Upper lobe of right lung (tissue), 1 donor: ENCODE measurements around the gene TXNDC15. TPM values are rescaled to one million over a fixed set of nuclear protein-coding genes. Genes with fewer than 3 reads are reported as not detected.
"Not testable (repeated sequence)": the region's sequence is repeated elsewhere in the genome, so short reads cannot be mapped to it uniquely, and the experiment has no call there.

Experiments
- ATAC-seq: fragments of 200-7000 bp; cut with Tn5 transposase; one replicate; pipeline ENCODE4 v1.9.1; 2020; ENCODE audit warnings: mild to moderate bottlenecking, moderate library complexity
- DNase-seq: peaks from one replicate; pipeline ENCODE4 v3.0.0-alpha.2; 2020
- H3K27ac ChIP-seq: fragments of 200-600 bp; one replicate; pipeline ENCODE4 v1.8.0; 2022
- H3K27me3 ChIP-seq: fragments of 200-600 bp; one replicate; pipeline ENCODE4 v1.8.0; 2022; ENCODE audit warnings: mild to moderate bottlenecking
- H3K36me3 ChIP-seq: fragments of 200-600 bp; one replicate; pipeline ENCODE4 v1.8.0; 2022
- H3K4me1 ChIP-seq: fragments of 200-600 bp; one replicate; pipeline ENCODE4 v1.8.0; 2022
- H3K4me3 ChIP-seq: fragments of 200-600 bp; one replicate; pipeline ENCODE4 v1.8.0; 2022; ENCODE audit warnings: mild to moderate bottlenecking
- H3K9me3 ChIP-seq: fragments of 200-600 bp; one replicate; pipeline ENCODE4 v1.8.0; 2022
- intact Hi-C: fragments of 100-400 bp; cut with DNase I; formaldehyde crosslinking; loops from one replicate; pipeline ENCODE4 v1.11.0; 2022
- total RNA-seq: library from RNA; stranded (reverse); fragmentation: NEBNext Ultra II Directional; extraction: Animal tissue kit (Norgen Biotek cat#: 25700); gene quantifications from one replicate; pipeline ENCODE4 v1.2.1, GENCODE V29; 2021
- TF ChIP-seq, protein P1 (sequence below): fragments of 200-600 bp; IDR thresholded peaks from one replicate; pipeline ENCODE4 v1.8.0; 2022; ENCODE audit warnings: antibody characterized with exemption
- donor health status: DM: no; HTN: yes; CAD: no; lungs with severe emphysema.

TXNDC15 gene
- total RNA-seq, 1 donor from 2014 or later: 60.6 TPM

DNA sequence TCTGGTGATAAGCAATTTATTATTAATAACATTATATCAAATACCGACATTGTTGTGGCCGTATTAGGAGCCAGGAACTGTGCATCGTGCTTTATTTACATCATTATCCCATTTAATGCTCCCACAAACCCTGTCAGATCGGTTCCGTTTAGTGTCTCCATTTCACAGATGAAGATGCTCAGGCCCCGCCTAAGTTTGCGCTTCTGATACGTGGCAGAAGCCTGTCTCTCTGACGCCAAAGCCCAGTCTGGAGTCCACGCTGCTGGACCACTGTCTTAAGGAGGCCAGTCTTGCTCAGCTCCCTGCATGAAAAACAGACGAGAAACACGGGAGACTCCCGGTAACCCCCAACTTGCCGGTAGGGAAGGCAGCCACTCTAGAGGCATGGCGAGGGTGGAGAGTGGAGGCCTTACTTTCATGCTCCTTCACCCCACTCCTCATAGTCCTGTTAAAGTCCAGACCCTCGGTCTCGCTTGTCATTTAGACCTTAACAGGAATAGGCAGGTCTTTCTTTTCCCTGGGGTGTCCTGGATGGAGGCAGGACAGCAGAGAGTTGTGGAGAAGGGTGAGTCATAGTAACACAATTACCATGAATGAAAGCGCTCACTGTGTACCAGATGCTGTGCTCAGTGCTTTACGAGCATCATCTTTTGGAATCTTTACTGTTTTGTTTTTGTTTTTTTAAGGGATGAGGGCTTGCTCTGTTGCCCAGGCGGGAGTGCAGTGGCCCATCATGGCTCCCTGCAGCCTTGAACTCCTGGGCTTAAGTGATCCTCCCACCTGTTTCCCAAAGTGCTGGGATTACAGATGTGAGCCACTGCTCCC, 872 bp downstream of the TXNDC15 start:
- ATAC-seq (peak; percentile 55), DNase-seq (peak; percentile 66)
- H3K36me3 ChIP-seq: no peaks in the 10 kb centered on the region
- H3K27ac ChIP-seq: peak overlapping the region; percentile 93
- H3K4me1 ChIP-seq: peaks cover 14% of the 10 kb centered on the region
- H3K27me3 ChIP-seq: no peaks in the 10 kb centered on the region
- intact Hi-C loops: no loop called here
- TF ChIP-seq, protein P1, sequence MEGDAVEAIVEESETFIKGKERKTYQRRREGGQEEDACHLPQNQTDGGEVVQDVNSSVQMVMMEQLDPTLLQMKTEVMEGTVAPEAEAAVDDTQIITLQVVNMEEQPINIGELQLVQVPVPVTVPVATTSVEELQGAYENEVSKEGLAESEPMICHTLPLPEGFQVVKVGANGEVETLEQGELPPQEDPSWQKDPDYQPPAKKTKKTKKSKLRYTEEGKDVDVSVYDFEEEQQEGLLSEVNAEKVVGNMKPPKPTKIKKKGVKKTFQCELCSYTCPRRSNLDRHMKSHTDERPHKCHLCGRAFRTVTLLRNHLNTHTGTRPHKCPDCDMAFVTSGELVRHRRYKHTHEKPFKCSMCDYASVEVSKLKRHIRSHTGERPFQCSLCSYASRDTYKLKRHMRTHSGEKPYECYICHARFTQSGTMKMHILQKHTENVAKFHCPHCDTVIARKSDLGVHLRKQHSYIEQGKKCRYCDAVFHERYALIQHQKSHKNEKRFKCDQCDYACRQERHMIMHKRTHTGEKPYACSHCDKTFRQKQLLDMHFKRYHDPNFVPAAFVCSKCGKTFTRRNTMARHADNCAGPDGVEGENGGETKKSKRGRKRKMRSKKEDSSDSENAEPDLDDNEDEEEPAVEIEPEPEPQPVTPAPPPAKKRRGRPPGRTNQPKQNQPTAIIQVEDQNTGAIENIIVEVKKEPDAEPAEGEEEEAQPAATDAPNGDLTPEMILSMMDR: no peak
- peak overlapping the region; percentile 93 for H3K4me3 ChIP-seq
- no peaks in the 10 kb centered on the region for H3K9me3 ChIP-seq

DNA sequence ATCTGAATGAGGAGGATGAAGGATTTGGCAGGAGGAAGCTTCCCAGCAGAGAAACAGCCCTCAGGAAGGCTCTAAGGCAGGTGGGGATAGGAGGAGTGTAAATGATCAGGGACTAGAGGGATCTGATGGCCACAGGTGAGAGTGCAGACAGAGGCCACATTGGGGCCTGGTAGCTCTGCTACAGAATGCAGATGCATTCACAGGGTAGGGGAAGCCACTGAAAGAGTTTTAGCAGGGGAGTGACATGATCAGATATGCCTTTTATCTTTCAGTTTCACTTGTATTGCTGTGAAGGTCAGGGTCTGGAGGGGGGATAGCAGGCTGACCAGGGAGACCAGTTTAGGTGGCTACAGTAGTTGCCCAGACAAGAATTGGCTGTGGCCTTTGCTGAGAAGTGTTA, 3.0 kb downstream of the TXNDC15 start:
- H3K27me3 ChIP-seq: no peaks in the 10 kb centered on the region
- H3K4me3 ChIP-seq: no peak overlapping the region
- no peaks in the 10 kb centered on the region for H3K36me3 ChIP-seq
- ATAC-seq (no peak), DNase-seq (no peak)
- TF ChIP-seq, protein P1: no peak
- intact Hi-C loops: no loop called here
- peaks cover 14% of the 10 kb centered on the region for H3K4me1 ChIP-seq
- H3K9me3 ChIP-seq: no peaks in the 10 kb centered on the region
- no peak overlapping the region for H3K27ac ChIP-seq

DNA sequence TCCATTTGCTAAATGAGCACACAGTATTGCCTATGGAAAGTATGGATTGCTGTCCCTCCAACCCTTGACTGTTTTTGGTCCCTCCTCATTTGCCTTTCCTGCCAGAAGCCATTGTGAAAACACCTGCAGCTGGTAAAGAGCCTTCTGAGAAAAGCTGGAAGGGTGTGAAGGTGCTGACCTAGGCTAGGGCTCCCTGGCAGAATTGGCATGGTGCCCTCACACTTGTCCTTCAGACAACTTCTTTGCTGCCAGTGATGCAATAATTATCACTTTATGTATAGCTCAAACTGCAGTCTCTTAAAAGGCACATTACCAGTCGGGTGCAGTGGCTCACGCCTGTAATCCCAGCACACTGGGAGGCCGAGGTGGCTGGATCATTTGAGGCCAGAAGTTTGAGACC, 4.2 kb downstream of the TXNDC15 start:
- DNase-seq (no peak), ATAC-seq (no peak)
- intact Hi-C loops: no loop called here
- H3K27me3 ChIP-seq: no peaks in the 10 kb centered on the region
- H3K4me1 ChIP-seq: peaks cover 14% of the 10 kb centered on the region
- H3K4me3 ChIP-seq: no peak overlapping the region
- no peaks in the 10 kb centered on the region for H3K36me3 ChIP-seq
- H3K9me3 ChIP-seq: no peaks in the 10 kb centered on the region
- TF ChIP-seq, protein P1: no peak
- H3K27ac ChIP-seq: no peak overlapping the region

- DNase-seq: no peak
- Histone ChIP-seq H3K27ac (no peak overlapping the region), H3K36me3 (no peaks in the 10 kb centered on the region), H3K9me3 (no peaks in the 10 kb centered on the region), H3K4me3 (no peak overlapping the region), H3K27me3 (no peaks in the 10 kb centered on the region), H3K4me1 (peaks cover 11% of the 10 kb centered on the region)
- no peak for ATAC-seq
- intact Hi-C loops: no loop called here
- TF ChIP-seq, protein P1: no peak
Measured at GRCh38 chr5:134879456-134879855, 5.3 kb downstream of the TXNDC15 start.

- H3K4me1 ChIP-seq, ATAC-seq, H3K27me3 ChIP-seq, H3K4me3 ChIP-seq, DNase-seq, H3K27ac ChIP-seq, H3K36me3 ChIP-seq, intact Hi-C loops, H3K9me3 ChIP-seq: not testable (repeated sequence)
Measured at GRCh38 chr5:134880937-134881336, 6.8 kb downstream of the TXNDC15 start.

- H3K36me3 ChIP-seq, H3K27ac ChIP-seq, H3K27me3 ChIP-seq, ATAC-seq, H3K4me3 ChIP-seq, DNase-seq, intact Hi-C loops, H3K4me1 ChIP-seq, H3K9me3 ChIP-seq: not testable (repeated sequence)
Measured at GRCh38 chr5:134881711-134882110, 7.5 kb downstream of the TXNDC15 start.
